Measurements from ENCODE around the gene STAT1. TPM values are rescaled to one million over a fixed set of nuclear protein-coding genes. Genes with fewer than 3 reads are reported as not detected.
A peak's percentile ranks its signal among the peaks of the same experiment; 100 is the strongest.

STAT1 gene
- total and polyA plus RNA-seq, 10 of the 15 experiments (the other 5 are each of a cell fraction or from before 2014, with no cell fraction given) = 81.8 to 398 (median 307) TPM

- peak; percentile 33 to 61 for TF ChIP-seq IKZF2 (IDR thresholded peaks at IDR 0.05)
- TF ChIP-seq, protein P1, sequence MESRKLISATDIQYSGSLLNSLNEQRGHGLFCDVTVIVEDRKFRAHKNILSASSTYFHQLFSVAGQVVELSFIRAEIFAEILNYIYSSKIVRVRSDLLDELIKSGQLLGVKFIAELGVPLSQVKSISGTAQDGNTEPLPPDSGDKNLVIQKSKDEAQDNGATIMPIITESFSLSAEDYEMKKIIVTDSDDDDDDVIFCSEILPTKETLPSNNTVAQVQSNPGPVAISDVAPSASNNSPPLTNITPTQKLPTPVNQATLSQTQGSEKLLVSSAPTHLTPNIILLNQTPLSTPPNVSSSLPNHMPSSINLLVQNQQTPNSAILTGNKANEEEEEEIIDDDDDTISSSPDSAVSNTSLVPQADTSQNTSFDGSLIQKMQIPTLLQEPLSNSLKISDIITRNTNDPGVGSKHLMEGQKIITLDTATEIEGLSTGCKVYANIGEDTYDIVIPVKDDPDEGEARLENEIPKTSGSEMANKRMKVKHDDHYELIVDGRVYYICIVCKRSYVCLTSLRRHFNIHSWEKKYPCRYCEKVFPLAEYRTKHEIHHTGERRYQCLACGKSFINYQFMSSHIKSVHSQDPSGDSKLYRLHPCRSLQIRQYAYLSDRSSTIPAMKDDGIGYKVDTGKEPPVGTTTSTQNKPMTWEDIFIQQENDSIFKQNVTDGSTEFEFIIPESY (IDR thresholded peaks at IDR 0.05) = no peak
- TF ChIP-seq NR2F1 (conservative IDR thresholded peaks at IDR 0.05) = no peak
- TF ChIP-seq SREBF2 (IDR thresholded peaks at IDR 0.05; ENCODE audit: low read length) = no peak
- TF ChIP-seq NBN (IDR thresholded peaks at IDR 0.05) = no peak
- TF ChIP-seq SP1 (IDR thresholded peaks at IDR 0.05; ENCODE audit: low read depth, low read length) = no peak
- TF ChIP-seq ESRRA (IDR thresholded peaks at IDR 0.05; ENCODE audit: low read length) = no peak
- TF ChIP-seq SKIL (IDR thresholded peaks at IDR 0.05; ENCODE audit: low read depth, poor library complexity, severe bottlenecking) = peak; percentile 48
- peak; percentile 66 for TF ChIP-seq RAD21 (IDR thresholded peaks at IDR 0.05; ENCODE audit: insufficient read depth, low read depth, low read length)
- TF ChIP-seq RCOR1 (conservative IDR thresholded peaks at IDR 0.05; ENCODE audit: low read depth, low read length) = no peak
- TF ChIP-seq ZNF217 (IDR thresholded peaks at IDR 0.05) = no peak
- no peak for TF ChIP-seq HDGF (IDR thresholded peaks at IDR 0.05)
- TF ChIP-seq ZNF24 (IDR thresholded peaks at IDR 0.05) = no peak
- no peak for TF ChIP-seq ATF3 (IDR thresholded peaks at IDR 0.05; ENCODE audit: borderline replicate concordance, extremely low read depth, low read depth, low read length)
- no peak for TF ChIP-seq STAT3 (IDR thresholded peaks at IDR 0.05; ENCODE audit: low read depth, low read length)
- no peak for TF ChIP-seq SREBF1 (IDR thresholded peaks at IDR 0.05; ENCODE audit: low read length)
- no peak for TF ChIP-seq YY1 (IDR thresholded peaks at IDR 0.05; ENCODE audit: low read depth, low read length)
- TF ChIP-seq MYB (IDR thresholded peaks at IDR 0.05; ENCODE audit: borderline replicate concordance, low read depth, low read length) = no peak
- TF ChIP-seq RUNX3 (IDR thresholded peaks at IDR 0.05; ENCODE audit: low read length) = peak; percentile 94
- TF ChIP-seq CBX3 (IDR thresholded peaks at IDR 0.05; ENCODE audit: borderline replicate concordance, low read depth) = no peak
- TF ChIP-seq ASH2L (IDR thresholded peaks at IDR 0.05; ENCODE audit: borderline replicate concordance, low read depth) = no peak
- TF ChIP-seq POLR2A (IDR thresholded peaks at IDR 0.05; ENCODE audit: low read depth, low read length) = no peak
- TF ChIP-seq PRDM15 (CRISPR knock-in tag; IDR thresholded peaks at IDR 0.05) = no peak
- 0 out of 2 replicates have a peak, but pooled peaks have one; percentile 18 for TF ChIP-seq MEF2A (IDR thresholded peaks at IDR 0.05; ENCODE audit: insufficient read depth, low read depth, low read length)
- TF ChIP-seq TCF7 (IDR thresholded peaks at IDR 0.05; ENCODE audit: borderline replicate concordance) = no peak
- TF ChIP-seq POLR2AphosphoS2 (IDR thresholded peaks at IDR 0.05; ENCODE audit: low read depth, low read length) = no peak
- TF ChIP-seq MTA2 (IDR thresholded peaks at IDR 0.05; ENCODE audit: low read depth) = no peak
Measured at GRCh38 chr2:190947711-190948251, 66.2 kb downstream of the STAT1 start (continued).

Measured in GM12878 (cell line).